Tibial nerve (tissue), 4 donors: ENCODE results near the gene DTD2. TPM values are rescaled to one million over a fixed set of nuclear protein-coding genes. Genes with fewer than 3 reads are reported as not detected.
A peak's percentile ranks its signal among the peaks of the same experiment; 100 is the strongest.
"Not testable (repeated sequence)": the region's sequence is repeated elsewhere in the genome, so short reads cannot be mapped to it uniquely, and the experiment has no call there.

ENCODE experiments used
- DNase-seq, 2 donors: peaks; one replicate each; pipeline ENCODE4 v3.0.0-alpha.2; 2019; ENCODE audit warnings: low spot score in 2 of 2
- H3K27ac ChIP-seq, 4 donors: fragments of 200-600 bp; sonication (generic) in 3 of 4; one replicate each; pipeline ENCODE4 v1.5.1; 2017 to 2019; ENCODE audit warnings: mild to moderate bottlenecking in 1 of 4
- H3K27me3 ChIP-seq, 2 donors: fragments of 200-600 bp; sonication (generic) in 1 of 2; one replicate each; pipeline versions ENCODE4 v1.5.1 to v1.6.0; 2017 to 2019
- H3K36me3 ChIP-seq, 3 donors: fragments of 200-600 bp; sonication (generic); one replicate each; pipeline ENCODE4 v1.5.1; 2018 to 2019
- H3K4me1 ChIP-seq, 4 donors: fragments of 200-600 bp; sonication (generic) in 3 of 4; one replicate each; pipeline ENCODE4 v1.5.1; 2017 to 2019
- H3K4me3 ChIP-seq, 4 donors: fragments of 200-600 bp; sonication (generic) in 3 of 4; one replicate each; pipeline ENCODE4 v1.5.1; 2017 to 2019; ENCODE audit warnings: mild to moderate bottlenecking in 1 of 4, moderate library complexity in 1 of 4
- H3K9me3 ChIP-seq, 4 donors: fragments of 200-600 bp; sonication (generic) in 3 of 4; one replicate each; pipeline ENCODE4 v1.5.1; 2017 to 2019
- CTCF ChIP-seq, 5 experiments: fragments of 200-600 bp in 3 of 5; fragments of 450-650 bp in 2 of 5; sonication (generic) in 3 of 5; IDR thresholded peaks; one replicate each; pipeline ENCODE4 v1.5.1; 2016 to 2019; ENCODE audit warnings: antibody characterized with exemption in 5 of 5, mild to moderate bottlenecking in 3 of 5, moderate library complexity in 2 of 5
- EP300 ChIP-seq, 2 donors: sonication (generic); formaldehyde crosslinking; IDR thresholded peaks; one replicate each; pipeline ENCODE4 v1.6.1; 2017; ENCODE audit warnings: antibody characterized with exemption in 2 of 2, mild to moderate bottlenecking in 1 of 2
- POLR2A ChIP-seq, 2 donors: fragments of 450-650 bp; IDR thresholded peaks; one replicate each; pipeline ENCODE4 v1.6.1; 2017; ENCODE audit warnings: antibody characterized with exemption in 2 of 2, mild to moderate bottlenecking in 2 of 2, moderate library complexity in 2 of 2
- WGBS, 2 donors: methylation state at CpG; one replicate each; pipeline ENCODE4 v1.1.5; 2018; 5-methylcytosine and 5-hydroxymethylcytosine counted together
- total RNA-seq, 4 donors: library from RNA; depleted of rRNA; stranded (reverse); fragments of >200 nt; gene quantifications; one replicate each; pipeline ENCODE4 v1.1.0, GENCODE V29; 2016

Gene DTD2
- total RNA-seq, 4 donors from 2014 or later: 40.0 to 63.4 (median 47.4) TPM

GRCh38 chr14:31442284-31442683 lies 15.0 kb downstream of the DTD2 start:
- WGBS, 2 donors: 76 to 83% methylated on average over 6 of the region's 6 CpGs
- Histone ChIP-seq H3K4me3 (no peak overlapping the region), H3K27me3 (no peaks in the 10 kb centered on the region), H3K4me1 (peaks cover 0 to 18% (median 6%) of the 10 kb centered on the region in 4 donors), H3K27ac (peak overlapping the region in 2 of 4 donors; percentile 60 to 68), H3K36me3 (peaks cover 0 to 19% (median 0%) of the 10 kb centered on the region in 3 donors), H3K9me3 (no peaks in the 10 kb centered on the region)
- no peak for DNase-seq
- TF ChIP-seq EP300 (IDR thresholded peaks at IDR 0.05): no peak
- no peak for TF ChIP-seq CTCF (IDR thresholded peaks at IDR 0.05)
- no peak for TF ChIP-seq POLR2A (IDR thresholded peaks at IDR 0.05)

GRCh38 chr14:31441273-31442111 lies 15.8 kb downstream of the DTD2 start:
- Histone ChIP-seq H3K4me1 (peaks cover 0 to 18% (median 6%) of the 10 kb centered on the region in 4 donors), H3K27me3 (no peaks in the 10 kb centered on the region), H3K9me3 (no peaks in the 10 kb centered on the region), H3K27ac (peak overlapping the region in 2 of 4 donors; percentile 60 to 68), H3K36me3 (peaks cover 0 to 13% (median 0%) of the 10 kb centered on the region in 3 donors), H3K4me3 (no peak overlapping the region)
- TF ChIP-seq POLR2A (IDR thresholded peaks at IDR 0.05): no peak
- no peak for TF ChIP-seq CTCF (IDR thresholded peaks at IDR 0.05)
- no peak for TF ChIP-seq EP300 (IDR thresholded peaks at IDR 0.05)
- 67 to 75% methylated on average over 7 of the region's 7 CpGs for WGBS, 2 donors
- no peak for DNase-seq

GRCh38 chr14:31440280-31440679 lies 17.0 kb downstream of the DTD2 start:
- Histone ChIP-seq H3K27ac (no peak overlapping the region), H3K4me1 (peaks cover 0 to 24% (median 6%) of the 10 kb centered on the region in 4 donors), H3K36me3 (peaks cover 0 to 3% (median 0%) of the 10 kb centered on the region in 3 donors), H3K27me3 (no peaks in the 10 kb centered on the region), H3K4me3 (no peak overlapping the region), H3K9me3 (no peaks in the 10 kb centered on the region)
- no peak for DNase-seq
- TF ChIP-seq EP300 (IDR thresholded peaks at IDR 0.05) (no peak), CTCF (IDR thresholded peaks at IDR 0.05) (no peak), POLR2A (IDR thresholded peaks at IDR 0.05) (no peak)

- 44 to 56% methylated on average over 2 of the region's 2 CpGs for WGBS, 2 donors
- DNase-seq: no peak
- H3K4me3 ChIP-seq: no peak overlapping the region
- H3K4me1 ChIP-seq: peaks cover 0 to 31% (median 6%) of the 10 kb centered on the region in 4 donors
- H3K27ac ChIP-seq: no peak overlapping the region
- no peak for TF ChIP-seq EP300 (IDR thresholded peaks at IDR 0.05)
- TF ChIP-seq CTCF (IDR thresholded peaks at IDR 0.05): no peak
- no peak for TF ChIP-seq POLR2A (IDR thresholded peaks at IDR 0.05)
- no peaks in the 10 kb centered on the region for H3K27me3 ChIP-seq
- no peaks in the 10 kb centered on the region for H3K9me3 ChIP-seq
- no peaks in the 10 kb centered on the region for H3K36me3 ChIP-seq
These were observed 17.7 kb downstream of the DTD2 start for GRCh38 chr14:31439561-31439960.

- not testable (repeated sequence) for H3K27ac ChIP-seq, DNase-seq, H3K27me3 ChIP-seq, H3K36me3 ChIP-seq, H3K9me3 ChIP-seq, H3K4me3 ChIP-seq
- H3K4me1 ChIP-seq: peaks cover 0 to 27% (median 4%) of the 10 kb centered on the region in 4 donors
- WGBS, 2 donors: 94% methylated on average over 12 of the region's 45 CpGs; no CpG with 5 or more reads in 1 of the 2 donors
These were observed 20.1 kb downstream of the DTD2 start for GRCh38 chr14:31437045-31437691.
